Subcutaneous adipose tissue (tissue), 4 donors: ENCODE data around the gene STXBP5. TPM values are rescaled to one million over a fixed set of nuclear protein-coding genes. Genes with fewer than 3 reads are reported as not detected.

Experiments
- total RNA-seq, 4 donors: library from RNA; depleted of rRNA; stranded (reverse); fragments of >200 nt; gene quantifications; one replicate each; pipeline ENCODE4 v1.1.0, GENCODE V29; 2016
- TF ChIP-seq, protein P1 (sequence below): fragments of 450-650 bp; IDR thresholded peaks from one replicate; pipeline ENCODE4 v1.5.1; 2016; ENCODE audit warnings: low read depth, mild to moderate bottlenecking, control low read depth, antibody characterized with exemption, moderate library complexity

The STXBP5 gene
- total RNA-seq, 4 donors from 2014 or later = 21.3 to 31.3 (median 25.7) TPM

DNA sequence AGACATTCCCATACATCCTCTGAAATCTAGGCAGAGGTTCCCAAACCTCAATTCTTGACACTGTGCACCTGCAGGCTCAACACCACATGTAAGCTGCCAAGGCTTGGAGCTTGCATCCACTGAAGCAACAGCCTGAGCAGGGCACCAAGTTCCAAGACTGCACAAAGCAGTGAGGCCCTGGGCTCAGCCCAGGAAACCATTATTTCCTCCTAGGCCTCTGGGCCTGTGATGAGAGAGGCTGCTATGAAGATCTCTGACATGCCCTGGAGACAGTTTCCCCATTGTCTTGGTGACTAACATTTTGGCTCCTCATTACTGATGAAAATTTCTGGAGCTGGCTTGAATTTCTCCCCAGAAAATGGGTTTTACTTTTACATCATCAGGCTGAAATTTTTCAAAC lies 196.8 kb downstream of the STXBP5 start:
- TF ChIP-seq, protein P1, sequence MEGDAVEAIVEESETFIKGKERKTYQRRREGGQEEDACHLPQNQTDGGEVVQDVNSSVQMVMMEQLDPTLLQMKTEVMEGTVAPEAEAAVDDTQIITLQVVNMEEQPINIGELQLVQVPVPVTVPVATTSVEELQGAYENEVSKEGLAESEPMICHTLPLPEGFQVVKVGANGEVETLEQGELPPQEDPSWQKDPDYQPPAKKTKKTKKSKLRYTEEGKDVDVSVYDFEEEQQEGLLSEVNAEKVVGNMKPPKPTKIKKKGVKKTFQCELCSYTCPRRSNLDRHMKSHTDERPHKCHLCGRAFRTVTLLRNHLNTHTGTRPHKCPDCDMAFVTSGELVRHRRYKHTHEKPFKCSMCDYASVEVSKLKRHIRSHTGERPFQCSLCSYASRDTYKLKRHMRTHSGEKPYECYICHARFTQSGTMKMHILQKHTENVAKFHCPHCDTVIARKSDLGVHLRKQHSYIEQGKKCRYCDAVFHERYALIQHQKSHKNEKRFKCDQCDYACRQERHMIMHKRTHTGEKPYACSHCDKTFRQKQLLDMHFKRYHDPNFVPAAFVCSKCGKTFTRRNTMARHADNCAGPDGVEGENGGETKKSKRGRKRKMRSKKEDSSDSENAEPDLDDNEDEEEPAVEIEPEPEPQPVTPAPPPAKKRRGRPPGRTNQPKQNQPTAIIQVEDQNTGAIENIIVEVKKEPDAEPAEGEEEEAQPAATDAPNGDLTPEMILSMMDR = no peak

DNA sequence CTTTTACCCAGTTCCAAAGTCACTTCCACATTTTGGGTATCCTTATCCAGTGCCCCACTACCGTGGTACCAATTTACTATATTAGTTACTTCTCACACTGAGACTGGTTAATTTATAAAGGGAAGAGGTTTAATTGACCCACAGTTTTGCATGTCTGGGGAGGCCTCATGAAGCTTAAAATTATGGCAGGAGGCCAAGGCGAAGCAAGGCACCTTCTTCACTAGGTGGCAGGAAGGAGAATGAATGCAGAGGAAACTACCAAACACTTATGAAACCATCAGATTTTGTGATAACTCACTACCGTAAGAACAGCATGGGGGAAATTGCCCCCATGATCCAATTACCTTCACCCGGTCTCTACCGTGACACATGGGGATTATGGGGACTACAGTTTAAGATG lies 197.6 kb downstream of the STXBP5 start:
- TF ChIP-seq, protein P1 = no peak

DNA sequence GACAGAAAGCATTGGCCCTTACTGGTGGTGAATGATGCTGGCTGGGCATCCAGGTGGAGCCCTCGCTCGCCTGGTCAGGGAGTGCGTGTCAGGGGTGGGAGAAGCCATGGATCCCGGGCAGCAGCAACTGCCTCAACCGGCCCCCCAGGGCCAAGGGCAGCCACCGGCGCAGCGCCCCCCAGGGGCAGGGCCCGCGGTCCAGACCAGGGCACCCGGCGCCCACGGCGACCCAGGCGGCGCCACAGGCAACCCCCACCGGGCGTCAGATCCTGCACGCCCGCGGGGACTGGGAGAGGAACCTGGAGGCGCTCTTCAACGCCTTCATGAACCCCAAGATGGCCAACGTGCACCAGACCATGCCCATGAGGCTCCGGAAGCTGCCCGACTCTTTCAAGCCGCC lies 202.6 kb downstream of the STXBP5 start:
- TF ChIP-seq, protein P1 = no peak

GRCh38 chr6:147407571-147407970 lies 203.4 kb downstream of the STXBP5 start:
- TF ChIP-seq, protein P1 = no peak

- TF ChIP-seq, protein P1 = no peak
Observed at GRCh38 chr6:147416622-147417021, 212.4 kb downstream of the STXBP5 start.

DNA sequence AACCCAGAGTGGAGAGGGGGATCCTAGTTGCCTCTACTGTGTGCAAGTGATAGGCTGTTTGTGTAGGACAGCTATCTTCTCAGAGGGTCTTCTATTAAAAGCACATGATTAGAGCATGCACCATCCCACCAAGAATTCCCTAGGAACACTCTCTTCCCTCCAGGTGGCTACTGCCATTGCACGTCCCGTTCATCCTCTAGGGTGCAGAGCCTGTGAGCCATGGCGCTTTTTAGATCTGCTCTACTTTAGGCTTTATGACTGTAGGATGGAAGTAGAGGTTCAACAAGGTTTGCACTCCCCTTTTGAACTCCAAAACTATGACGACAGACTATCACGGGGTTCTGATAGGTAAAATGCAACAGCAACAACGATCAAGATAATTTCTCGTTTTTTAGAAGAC lies 213.7 kb downstream of the STXBP5 start:
- TF ChIP-seq, protein P1 = no peak

DNA sequence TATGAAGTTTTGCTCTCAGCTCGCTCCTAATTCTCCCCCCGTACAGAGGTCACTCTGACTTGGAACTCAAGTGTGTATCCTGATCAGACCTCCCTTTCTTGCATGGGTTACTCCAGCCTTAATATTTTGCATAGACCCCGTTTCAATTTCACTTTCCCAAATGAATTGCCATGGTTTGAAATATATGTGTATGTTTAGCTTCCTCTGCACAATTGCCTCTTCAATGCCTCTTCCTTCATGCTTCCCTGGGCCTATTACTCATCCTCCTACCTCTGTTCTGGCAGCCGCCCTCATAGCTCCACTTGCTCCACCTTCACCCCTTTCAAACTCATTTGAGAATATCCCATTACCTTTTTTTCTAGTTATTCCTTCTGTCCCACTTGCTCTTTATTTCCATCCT lies 214.3 kb downstream of the STXBP5 start:
- TF ChIP-seq, protein P1 = no peak
